GM13977 (cell line): Measurements from ENCODE around the gene ZRANB2.
A peak's percentile ranks its signal among the peaks of the same experiment; 100 is the strongest.

Experiments used
- DNase-seq: peaks from one replicate; pipeline ENCODE4 v3.0.0; 2012; ENCODE audit warnings: low spot score
- CTCF ChIP-seq: IDR thresholded peaks from 2 replicates; pipeline ENCODE4 v1.5.1; 2012; ENCODE audit warnings: mild to moderate bottlenecking, control low read depth; ENCODE audit not compliant: insufficient read depth; ENCODE audit errors: extremely low read depth, missing control alignments
- in situ Hi-C: fragments of 300-500 bp; cut with MboI; formaldehyde crosslinking; loops from one replicate; pipeline ENCODE4 v1.12.0; 2022; ENCODE audit warnings: low sequenced_read_pairs, low pct_unique_long_range_greater_than_20kb, mixed read lengths, inconsistent platforms; ENCODE audit not compliant: unreplicated experiment

ZRANB2 gene, protein sequence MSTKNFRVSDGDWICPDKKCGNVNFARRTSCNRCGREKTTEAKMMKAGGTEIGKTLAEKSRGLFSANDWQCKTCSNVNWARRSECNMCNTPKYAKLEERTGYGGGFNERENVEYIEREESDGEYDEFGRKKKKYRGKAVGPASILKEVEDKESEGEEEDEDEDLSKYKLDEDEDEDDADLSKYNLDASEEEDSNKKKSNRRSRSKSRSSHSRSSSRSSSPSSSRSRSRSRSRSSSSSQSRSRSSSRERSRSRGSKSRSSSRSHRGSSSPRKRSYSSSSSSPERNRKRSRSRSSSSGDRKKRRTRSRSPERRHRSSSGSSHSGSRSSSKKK

GRCh38 chr1:71080739-71081696 lies at the start of gene ZRANB2:
Gene ZRANB2 (minus strand): TSS chr1:71081035. CDS start chr1:71080995, 40 bp downstream.
- peak; percentile 75 for DNase-seq
- TF ChIP-seq CTCF: peak; percentile 64
- in situ Hi-C loops: no loop called here

- TF ChIP-seq CTCF: no peak
- DNase-seq: no peak
- in situ Hi-C loops: no loop called here
These were observed 47.2 kb upstream of the ZRANB2 start for GRCh38 chr1:71128060-71128459.

DNA sequence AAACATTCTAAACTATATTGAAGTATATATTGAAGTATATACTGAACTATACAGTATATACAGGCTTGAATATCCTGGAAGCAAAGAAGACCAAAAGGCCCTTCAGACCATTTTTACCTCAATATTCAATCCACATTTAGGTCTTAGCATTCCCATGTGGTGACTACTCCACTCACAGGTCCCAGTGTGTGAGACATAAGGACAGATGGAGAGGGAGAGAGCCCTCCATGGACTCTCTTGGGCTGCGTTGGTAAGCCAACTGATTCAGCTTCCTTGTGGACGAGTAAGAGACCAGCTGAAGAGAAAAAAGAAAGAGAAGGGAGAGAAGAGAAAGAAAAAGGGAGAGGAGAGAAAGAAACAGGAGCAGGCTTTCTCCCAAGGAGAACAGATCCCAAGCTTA lies 37.3 kb upstream of the ZRANB2 start:
- no peak for DNase-seq
- no peak for TF ChIP-seq CTCF
- in situ Hi-C loops: no loop called here

DNA sequence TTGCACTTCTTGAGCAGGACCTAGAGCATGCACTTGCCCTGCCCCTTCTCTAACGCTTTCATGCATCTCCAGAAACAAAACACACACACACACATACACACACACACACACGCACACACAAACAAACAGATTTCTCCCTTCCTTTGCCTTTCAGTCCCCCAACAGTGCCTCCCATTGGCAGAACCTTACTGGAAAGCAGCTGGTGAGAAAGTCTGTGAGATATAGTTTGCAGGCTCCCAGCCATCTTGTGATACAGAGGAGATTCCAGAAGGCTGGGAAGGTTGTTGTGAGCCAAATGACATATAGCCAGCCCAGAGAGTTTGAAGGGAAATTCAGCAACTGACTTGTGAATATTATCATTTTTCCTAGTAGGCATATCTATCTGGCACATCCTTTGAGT lies 35.9 kb upstream of the ZRANB2 start:
- no peak for TF ChIP-seq CTCF
- no peak for DNase-seq
- in situ Hi-C loops: no loop called here

DNA sequence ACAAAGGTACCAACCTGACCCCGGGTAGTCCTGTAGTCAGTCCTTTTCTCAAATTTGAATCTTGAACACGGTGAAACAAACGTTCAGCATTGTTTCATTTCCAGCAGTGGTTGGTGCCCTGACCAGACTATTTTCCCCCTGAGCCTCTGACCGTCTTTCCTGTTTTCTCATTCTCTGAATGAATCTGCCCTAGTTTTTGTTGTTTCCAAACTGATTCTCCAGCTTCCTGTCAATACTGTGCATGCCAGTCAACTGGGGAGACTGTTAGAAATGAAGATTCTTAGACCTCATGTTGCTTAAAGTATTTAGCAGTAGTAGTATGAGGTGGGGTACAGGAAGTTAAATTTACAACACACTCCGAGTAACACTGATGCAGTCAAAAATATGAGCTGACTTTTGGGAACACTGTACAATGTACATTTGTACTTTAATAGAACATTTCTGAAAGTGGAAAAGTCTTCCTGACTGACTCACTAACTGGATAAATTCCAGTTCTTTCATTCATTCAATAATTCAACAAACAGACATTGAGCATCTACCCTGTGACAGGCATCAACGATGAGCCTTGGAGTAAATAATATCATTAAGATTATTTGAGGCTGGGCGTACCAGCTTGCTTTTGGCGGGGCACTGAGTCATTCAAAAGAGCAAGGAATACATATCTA lies 26.0 kb upstream of the ZRANB2 start:
- in situ Hi-C loops: no loop called here
- no peak for TF ChIP-seq CTCF

GRCh38 chr1:71104417-71104816 lies 23.6 kb upstream of the ZRANB2 start:
- in situ Hi-C loops: no loop called here

More for the DNA sequence above, 26.0 kb upstream of the ZRANB2 start:
- DNase-seq: no peak

More at GRCh38 chr1:71104417-71104816, 23.6 kb upstream of the ZRANB2 start:
- no peak for DNase-seq
- no peak for TF ChIP-seq CTCF
